Ascending aorta (tissue), 2 donors: ENCODE results near the gene STOM. TPM values are rescaled to one million over a fixed set of nuclear protein-coding genes. Genes with fewer than 3 reads are reported as not detected.

Experiments used
- DNase-seq, 2 donors: peaks; one replicate each; pipeline ENCODE4 v3.0.0-alpha.2; 2019; ENCODE audit warnings: low spot score in 2 of 2
- H3K27ac ChIP-seq, 2 donors: fragments of 200-600 bp; sonication (generic); one replicate each; pipeline ENCODE4 v1.5.1; 2016 to 2017; ENCODE audit warnings: mild to moderate bottlenecking in 1 of 2
- H3K27me3 ChIP-seq: fragments of 200-600 bp; sonication (generic); one replicate; pipeline ENCODE4 v1.5.1; 2017
- H3K36me3 ChIP-seq, 2 donors: fragments of 200-600 bp; sonication (generic); one replicate each; pipeline ENCODE4 v1.5.1; 2016
- H3K4me1 ChIP-seq, 2 donors: fragments of 200-600 bp; sonication (generic); one replicate each; pipeline ENCODE4 v1.5.1; 2016 to 2017; ENCODE audit warnings: mild to moderate bottlenecking in 1 of 2
- H3K4me3 ChIP-seq, 2 donors: fragments of 200-600 bp; sonication (generic); one replicate each; pipeline ENCODE4 v1.5.1; 2016 to 2017; ENCODE audit warnings: mild to moderate bottlenecking in 1 of 2
- H3K9me3 ChIP-seq, 2 donors: fragments of 200-600 bp; sonication (generic); one replicate each; pipeline ENCODE4 v1.5.1; 2016
- CTCF ChIP-seq, 3 experiments: fragments of 200-600 bp in 2 of 3; fragments of 450-650 bp in 1 of 3; sonication (generic) in 2 of 3; IDR thresholded peaks; one replicate each; pipeline ENCODE4 v1.5.1; 2016 to 2019; ENCODE audit warnings: antibody characterized with exemption in 3 of 3, mild to moderate bottlenecking in 1 of 3, moderate library complexity in 1 of 3
- intact Hi-C: fragments of 100-400 bp; cut with DNase I; formaldehyde crosslinking; loops from one replicate; pipeline ENCODE4 v1.15.1; 2023
- total RNA-seq: library from RNA; depleted of rRNA; stranded (reverse); fragments of >200 nt; gene quantifications from one replicate; pipeline ENCODE4 v1.1.0, GENCODE V29; 2016

STOM gene
- total RNA-seq, 1 donor from 2014 or later, result 306 TPM

DNA sequence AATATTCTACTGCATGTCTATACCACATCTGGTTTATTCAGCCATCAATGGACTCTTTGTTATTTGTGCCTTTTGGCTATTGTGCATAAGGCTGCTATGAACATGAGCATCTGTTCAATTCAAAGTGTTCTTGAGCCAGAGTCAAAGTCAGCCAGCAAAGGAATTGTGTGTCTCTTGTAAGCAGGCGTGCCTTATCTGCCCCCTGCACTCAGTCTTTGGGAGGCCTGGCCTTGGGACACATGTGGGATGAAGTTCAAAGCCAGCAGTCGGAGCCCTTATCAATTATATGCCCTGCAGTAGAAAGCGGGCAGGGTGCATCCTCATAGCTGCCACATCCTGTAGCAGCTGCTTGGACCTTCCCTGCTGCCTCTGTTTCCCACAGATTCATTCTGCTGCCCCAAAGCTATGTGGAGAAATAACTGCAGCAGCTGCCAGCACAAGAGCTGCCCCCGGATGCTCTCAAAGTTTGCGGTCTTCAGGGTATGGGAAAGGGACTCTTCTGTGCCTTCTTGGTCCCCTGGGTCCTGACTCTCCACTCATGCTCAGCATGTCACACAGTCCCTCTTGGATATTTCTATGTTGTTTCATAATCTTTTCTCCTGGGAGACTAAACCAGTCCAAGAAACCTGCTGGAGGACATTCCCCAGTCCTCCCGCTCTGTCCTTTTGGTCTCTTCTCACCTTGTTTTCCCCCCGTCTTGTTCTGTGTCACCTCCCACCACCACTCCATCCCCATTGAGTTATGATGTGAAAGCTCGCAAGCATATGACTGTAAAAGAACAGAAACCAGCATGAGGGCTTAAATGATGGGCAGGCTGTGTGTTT is 35.9 kb downstream of the STOM start:
- intact Hi-C loops, result no loop called here
- peak overlapping the region; percentile 72 to 98 for H3K27ac ChIP-seq
- no peaks in the 10 kb centered on the region for H3K9me3 ChIP-seq
- H3K4me3 ChIP-seq, result no peak overlapping the region
- TF ChIP-seq CTCF (IDR thresholded peaks at IDR 0.05), result no peak
- H3K4me1 ChIP-seq, result peaks cover 7 to 30% of the 10 kb centered on the region in 2 donors
- H3K27me3 ChIP-seq, result no peaks in the 10 kb centered on the region
- H3K36me3 ChIP-seq, result peaks cover 71 to 84% of the 10 kb centered on the region in 2 donors
- no peak for DNase-seq

- intact Hi-C loops, result no loop called here
- peaks cover 9 to 44% of the 10 kb centered on the region in 2 donors for H3K4me1 ChIP-seq
- H3K4me3 ChIP-seq, result no peak overlapping the region
- DNase-seq, result no peak
- no peaks in the 10 kb centered on the region for H3K9me3 ChIP-seq
- peaks cover 73 to 87% of the 10 kb centered on the region in 2 donors for H3K36me3 ChIP-seq
- peak overlapping the region; percentile 98 to 99 for H3K27ac ChIP-seq
- TF ChIP-seq CTCF (IDR thresholded peaks at IDR 0.05), result peak; percentile 32 to 51 (median 37)
- H3K27me3 ChIP-seq, result no peaks in the 10 kb centered on the region
Observed at GRCh38 chr9:121331992-121332685, 37.9 kb downstream of the STOM start.

DNA sequence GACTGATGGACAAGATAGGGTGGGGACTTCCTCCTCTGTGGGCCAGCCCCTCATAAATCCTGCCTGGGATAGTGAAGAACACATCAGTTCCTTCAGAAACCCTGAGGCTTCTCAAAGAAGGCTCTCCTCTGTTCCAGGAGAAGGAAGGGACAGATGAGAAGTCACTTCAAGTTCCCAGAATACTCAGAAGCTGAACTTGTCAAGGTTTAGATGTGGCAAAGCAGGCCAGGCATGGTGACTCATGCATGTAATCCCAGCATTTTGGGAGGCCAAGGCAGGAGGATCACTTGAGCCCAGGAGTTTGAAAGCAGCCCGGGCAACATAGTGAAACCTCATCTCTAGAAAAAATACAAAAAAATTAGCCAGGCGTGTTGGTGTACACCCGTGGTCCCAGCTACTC is 38.5 kb downstream of the STOM start:
- peaks cover 73 to 88% of the 10 kb centered on the region in 2 donors for H3K36me3 ChIP-seq
- no peak for DNase-seq
- no peak for TF ChIP-seq CTCF (IDR thresholded peaks at IDR 0.05)
- no peaks in the 10 kb centered on the region for H3K9me3 ChIP-seq
- no peaks in the 10 kb centered on the region for H3K27me3 ChIP-seq
- H3K27ac ChIP-seq, result peak overlapping the region; percentile 98 to 99
- intact Hi-C loops, result no loop called here
- no peak overlapping the region for H3K4me3 ChIP-seq
- H3K4me1 ChIP-seq, result peaks cover 15 to 50% of the 10 kb centered on the region in 2 donors

- Histone ChIP-seq H3K27ac (peak overlapping the region; percentile 98 to 99), H3K4me1 (peaks cover 30 to 66% of the 10 kb centered on the region in 2 donors), H3K27me3 (no peaks in the 10 kb centered on the region), H3K36me3 (peaks cover 83 to 88% of the 10 kb centered on the region in 2 donors), H3K9me3 (no peaks in the 10 kb centered on the region), H3K4me3 (no peak overlapping the region)
- DNase-seq, result no peak
- intact Hi-C loops, result no loop called here
- no peak for TF ChIP-seq CTCF (IDR thresholded peaks at IDR 0.05)
Observed at GRCh38 chr9:121328876-121329681, 41.0 kb downstream of the STOM start.

DNA sequence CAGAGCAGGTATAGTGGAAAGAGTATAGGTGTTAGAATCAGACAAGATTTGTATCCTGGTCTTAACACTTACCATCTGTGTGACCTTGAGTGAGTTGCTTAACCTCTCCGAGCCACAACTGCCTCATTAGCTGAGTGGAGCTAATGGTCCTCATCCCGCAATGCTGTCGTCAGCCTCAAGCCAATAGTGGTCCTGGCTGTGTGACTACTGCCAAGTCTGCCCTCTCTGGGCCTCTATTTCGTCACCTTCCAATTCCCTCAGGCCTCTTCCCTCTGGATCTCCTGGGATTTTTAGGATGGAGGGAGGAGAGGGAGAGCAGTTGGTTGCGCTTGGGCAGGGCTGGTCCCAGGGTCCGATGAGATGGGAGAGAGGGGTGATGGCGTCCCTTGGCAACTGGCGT is 41.6 kb downstream of the STOM start:
- H3K36me3 ChIP-seq, result peaks cover 88 to 89% of the 10 kb centered on the region in 2 donors
- H3K4me1 ChIP-seq, result peaks cover 31 to 70% of the 10 kb centered on the region in 2 donors
- intact Hi-C loops, result no loop called here

More for the DNA sequence above, 41.6 kb downstream of the STOM start:
- Histone ChIP-seq H3K27me3 (no peaks in the 10 kb centered on the region), H3K27ac (peak overlapping the region; percentile 98 to 99), H3K4me3 (no peak overlapping the region), H3K9me3 (no peaks in the 10 kb centered on the region)
- TF ChIP-seq CTCF (IDR thresholded peaks at IDR 0.05), result no peak
- DNase-seq, result no peak
